HCT116 (cell line): ENCODE measurements around the gene HSPA12A. TPM values are rescaled to one million over a fixed set of nuclear protein-coding genes. Genes with fewer than 3 reads are reported as not detected.
A peak's percentile ranks its signal among the peaks of the same experiment; 100 is the strongest.

ENCODE experiments used
- ATAC-seq: fragments of 200-7000 bp; cut with Tn5 transposase; 2 replicates; pipeline ENCODE4 v1.9.1; 2020; ENCODE audit warnings: mild to moderate bottlenecking, moderate library complexity
- BruUV-seq: library from RNA; stranded (reverse); fragments of 400-500 nt; replicated peaks from 2 replicates; lab custom pipeline; 2021; lab: Mats Ljungman, UMichigan
- CTCF ChIA-PET: fragments of 300-600 bp; sonication (Branson Sonifier 250); formaldehyde crosslinking; loops from one replicate; lab custom pipeline; 2021; ENCODE audit warnings: antibody characterized with exemption; lab: Charles Lee
- POLR2A ChIA-PET: fragments of 300-600, 350-600 bp; sonication (Branson Sonifier 250); formaldehyde crosslinking; loops from one replicate; lab custom pipeline; 2021; ENCODE audit warnings: antibody characterized with exemption; lab: Charles Lee
- RAD21 ChIA-PET, 2 experiments: fragments of 300-600 bp; sonication (Branson Sonifier 250); formaldehyde crosslinking; loops; one replicate each; lab custom pipeline; 2023; ENCODE audit warnings: low total read pairs in 2 of 2; ENCODE audit not compliant: uncharacterized antibody in 2 of 2, unreplicated experiment in 2 of 2, low non-redundant PET in 1 of 2; lab: Charles Lee
- DNase-seq: peaks from one replicate; pipeline ENCODE4 v3.0.0-alpha.2; 2010; ENCODE audit warnings: low read depth, low spot score
- H2AFZ ChIP-seq: fragments of 200-600 bp; shearing (Covaris generic), sonication (generic); 2 replicates; pipeline ENCODE4 v1.6.1; 2017; ENCODE audit warnings: low read depth, mixed run types, mixed read lengths, antibody characterized with exemption, low read length; ENCODE audit not compliant: poor library complexity, severe bottlenecking
- H3K27ac ChIP-seq: 2 replicates; pipeline ENCODE4 v1.5.1; 2012; ENCODE audit warnings: low read depth, low read length
- H3K27me3 ChIP-seq: fragments of 200-600 bp; sonication (generic); 2 replicates; pipeline ENCODE4 v1.6.1; 2016; ENCODE audit warnings: mixed run types, low read length, mixed read lengths; ENCODE audit not compliant: insufficient read depth
- H3K36me3 ChIP-seq, 2 experiments: fragments of 200-500 bp in 1 of 2; fragments of 200-600 bp in 1 of 2; sonication (Bioruptor generic) in 1 of 2; sonication (generic) in 1 of 2; 2 replicates each; pipeline versions ENCODE4 v1.5.1 to v1.6.1; 2014 to 2016; ENCODE audit warnings: low read length in 2 of 2, inconsistent platforms in 1 of 2, mixed read lengths in 1 of 2, mixed run types in 1 of 2; ENCODE audit not compliant: insufficient read depth in 2 of 2, control insufficient read depth in 1 of 2
- H3K4me1 ChIP-seq, 2 experiments: fragments of 200-600 bp in 1 of 2; sonication (generic) in 1 of 2; 2 replicates each; pipeline versions ENCODE4 v1.5.1 to v1.6.1; 2012 to 2017; ENCODE audit warnings: low read length in 2 of 2, inconsistent platforms in 1 of 2, mild to moderate bottlenecking in 1 of 2, mixed read lengths in 1 of 2, mixed run types in 1 of 2, moderate library complexity in 1 of 2; ENCODE audit not compliant: insufficient read depth in 2 of 2, control insufficient read depth in 1 of 2
- H3K4me2 ChIP-seq: fragments of 200-600 bp; sonication (generic); 2 replicates; pipeline ENCODE4 v1.6.1; 2017; ENCODE audit warnings: mixed run types, low read length, mixed read lengths
- H3K4me3 ChIP-seq, 2 experiments: fragments of 200-600 bp in 1 of 2; sonication (generic) in 1 of 2; replicated peaks in 1 of 2; 2 replicates each; pipeline ENCODE4 v1.5.1; 2011 to 2016; ENCODE audit warnings: low read length in 2 of 2, control low read depth in 1 of 2, low read depth in 1 of 2, mild to moderate bottlenecking in 1 of 2, mixed read lengths in 1 of 2, mixed run types in 1 of 2
- H3K79me2 ChIP-seq: fragments of 200-600 bp; sonication (generic); 2 replicates; pipeline ENCODE4 v1.6.1; 2017; ENCODE audit warnings: mild to moderate bottlenecking, mixed run types, low read length, moderate library complexity, mixed read lengths; ENCODE audit not compliant: insufficient read depth
- H3K9ac ChIP-seq: fragments of 200-600 bp; sonication (generic); 2 replicates; pipeline ENCODE4 v1.6.1; 2016; ENCODE audit warnings: low read length, mixed read lengths
- H3K9me2 ChIP-seq: fragments of 200-600 bp; sonication (generic), shearing (Covaris generic); 2 replicates; pipeline ENCODE4 v1.6.1; 2017; ENCODE audit warnings: mixed run types, mild to moderate bottlenecking, moderate library complexity; ENCODE audit not compliant: insufficient read depth
- H3K9me3 ChIP-seq, 2 experiments: fragments of 200-500 bp in 1 of 2; fragments of 200-600 bp in 1 of 2; sonication (Bioruptor generic) in 1 of 2; sonication (generic) in 1 of 2; 2 replicates each; pipeline ENCODE4 v1.6.1; 2014 to 2017; ENCODE audit warnings: low read length in 2 of 2, mixed read lengths in 2 of 2, inconsistent platforms in 1 of 2, low read depth in 1 of 2, mild to moderate bottlenecking in 1 of 2, mixed run types in 1 of 2, moderate library complexity in 1 of 2; ENCODE audit not compliant: control insufficient read depth in 1 of 2, insufficient read depth in 1 of 2
- H4K20me1 ChIP-seq: fragments of 200-600 bp; sonication (generic), shearing (Covaris generic); 2 replicates; pipeline ENCODE4 v1.6.1; 2017; ENCODE audit warnings: mixed run types, mild to moderate bottlenecking, moderate library complexity; ENCODE audit not compliant: insufficient read depth
- EZH2 ChIP-seq: fragments of 200-600 bp; sonication (generic); IDR thresholded peaks from 2 replicates; pipeline ENCODE4 v1.6.1; 2017; ENCODE audit warnings: antibody characterized with exemption, mixed run types
- EZH2phosphoT487 ChIP-seq: fragments of 200-600 bp; IDR thresholded peaks from 2 replicates; pipeline ENCODE4 v1.6.1; 2018; ENCODE audit warnings: antibody characterized with exemption, borderline replicate concordance
- JUND ChIP-seq: IDR thresholded peaks from 2 replicates; pipeline ENCODE4 v1.6.1; 2012
- POLR2A ChIP-seq: IDR thresholded peaks from 2 replicates; pipeline ENCODE4 v1.7.0; 2011; ENCODE audit warnings: borderline replicate concordance; ENCODE audit not compliant: insufficient read depth, insufficient read length; ENCODE audit errors: extremely low read depth
- SIN3A ChIP-seq: IDR thresholded peaks from 2 replicates; pipeline ENCODE4 v1.6.1; 2012; ENCODE audit warnings: low read depth
- SRF ChIP-seq: IDR thresholded peaks from 2 replicates; pipeline ENCODE4 v1.6.1; 2012; ENCODE audit warnings: low read depth
- YY1 ChIP-seq: IDR thresholded peaks from 2 replicates; pipeline ENCODE4 v1.6.1; 2011; ENCODE audit warnings: low read length, low read depth, moderate library complexity, mild to moderate bottlenecking; ENCODE audit not compliant: insufficient replicate concordance; ENCODE audit errors: extremely low read depth
- intact Hi-C: fragments of 100-400 bp; cut with micrococcal nuclease; formaldehyde crosslinking; loops from 2 replicates; pipeline ENCODE4 v1.10.0; 2022
- total RNA-seq: library from RNA; stranded (reverse); gene quantifications from one replicate; pipeline ENCODE4 v1.2.1, GENCODE V29; 2021; ENCODE audit not compliant: unreplicated experiment
- TF ChIP-seq, protein P1 (sequence below), 3 experiments: fragments of 200-600 bp in 1 of 3; sonication (generic) in 1 of 3; IDR thresholded peaks in 2 of 3; conservative IDR thresholded peaks in 1 of 3; 2 replicates each; pipeline ENCODE4 v1.5.1; 2012 to 2017; ENCODE audit warnings: low read depth in 2 of 3, low read length in 2 of 3, antibody characterized with exemption in 1 of 3, borderline replicate concordance in 1 of 3, control low read depth in 1 of 3, mild to moderate bottlenecking in 1 of 3, mixed read lengths in 1 of 3, mixed run types in 1 of 3, moderate library complexity in 1 of 3; ENCODE audit not compliant: insufficient read depth in 1 of 3

HSPA12A gene
- total RNA-seq, 1 experiment from 2014 or later = 19.8 TPM

DNA sequence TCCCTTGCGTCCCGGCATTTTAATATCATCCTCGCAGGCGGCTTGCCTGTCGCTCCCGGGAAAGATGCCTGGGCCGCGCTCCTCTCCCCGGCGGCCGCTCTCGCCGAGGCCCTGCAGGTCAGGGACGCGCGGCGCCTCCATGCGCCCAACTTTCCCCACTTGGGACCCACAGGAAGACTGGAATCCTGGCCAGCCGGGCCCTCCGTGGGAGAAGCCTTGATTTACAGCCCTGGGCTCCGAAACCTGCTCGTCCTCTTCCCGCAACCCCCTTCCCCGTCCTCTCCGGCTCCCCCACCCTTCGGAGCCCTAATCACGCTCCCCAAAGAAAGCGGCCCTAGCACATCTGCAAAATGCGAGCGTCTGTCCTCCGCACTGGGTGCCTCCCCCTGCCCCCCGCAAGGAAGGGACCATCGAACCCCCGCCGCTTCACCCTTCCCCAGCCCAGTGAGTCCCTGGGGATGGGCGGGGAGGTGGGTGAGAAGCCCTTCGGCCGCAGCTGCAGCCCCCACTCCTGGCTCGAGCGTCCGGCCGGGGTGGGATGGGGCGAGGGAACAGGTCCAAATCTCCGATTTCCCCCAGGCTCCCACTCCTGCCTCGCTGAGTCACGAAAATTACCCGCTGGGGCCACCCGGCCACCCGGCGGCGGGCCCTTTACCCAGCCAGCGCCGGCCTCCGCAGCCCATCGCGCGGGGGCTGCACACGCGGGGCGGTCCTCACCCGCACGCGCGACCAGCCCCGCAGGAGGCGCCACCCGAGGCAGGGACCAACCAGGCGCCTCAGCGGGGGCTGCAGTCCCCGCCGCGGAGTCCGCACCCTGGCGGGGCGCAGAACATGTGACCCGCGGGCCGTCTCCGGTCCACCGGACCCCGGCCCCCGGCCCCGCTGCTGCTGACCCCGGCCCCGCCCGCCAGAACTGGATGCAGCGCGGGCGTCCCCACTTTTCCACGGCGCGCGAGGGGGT lies 695 bp downstream of the HSPA12A start:
- Histone ChIP-seq H3K4me1 (peaks cover 6 to 18% of the 10 kb centered on the region in 2 experiments; a peak in 3 of 4 replicates), H3K4me2 (peak overlapping the region; percentile 88), H3K27me3 (no peaks in the 10 kb centered on the region), H3K36me3 (no peaks in the 10 kb centered on the region), H3K79me2 (peaks cover 17% of the 10 kb centered on the region; the same call in 1 of the 2 replicates), H3K4me3 (peak overlapping the region; percentile 57 to 78), H2AFZ (no peak overlapping the region), H3K27ac (peak overlapping the region; percentile 50; the same call in 1 of the 2 replicates), H3K9me2 (no peaks in the 10 kb centered on the region), H3K9me3 (no peaks in the 10 kb centered on the region), H4K20me1 (no peaks in the 10 kb centered on the region), H3K9ac (peak overlapping the region; percentile 76)
- intact Hi-C loops = no loop called here
- TF ChIP-seq, protein P1, sequence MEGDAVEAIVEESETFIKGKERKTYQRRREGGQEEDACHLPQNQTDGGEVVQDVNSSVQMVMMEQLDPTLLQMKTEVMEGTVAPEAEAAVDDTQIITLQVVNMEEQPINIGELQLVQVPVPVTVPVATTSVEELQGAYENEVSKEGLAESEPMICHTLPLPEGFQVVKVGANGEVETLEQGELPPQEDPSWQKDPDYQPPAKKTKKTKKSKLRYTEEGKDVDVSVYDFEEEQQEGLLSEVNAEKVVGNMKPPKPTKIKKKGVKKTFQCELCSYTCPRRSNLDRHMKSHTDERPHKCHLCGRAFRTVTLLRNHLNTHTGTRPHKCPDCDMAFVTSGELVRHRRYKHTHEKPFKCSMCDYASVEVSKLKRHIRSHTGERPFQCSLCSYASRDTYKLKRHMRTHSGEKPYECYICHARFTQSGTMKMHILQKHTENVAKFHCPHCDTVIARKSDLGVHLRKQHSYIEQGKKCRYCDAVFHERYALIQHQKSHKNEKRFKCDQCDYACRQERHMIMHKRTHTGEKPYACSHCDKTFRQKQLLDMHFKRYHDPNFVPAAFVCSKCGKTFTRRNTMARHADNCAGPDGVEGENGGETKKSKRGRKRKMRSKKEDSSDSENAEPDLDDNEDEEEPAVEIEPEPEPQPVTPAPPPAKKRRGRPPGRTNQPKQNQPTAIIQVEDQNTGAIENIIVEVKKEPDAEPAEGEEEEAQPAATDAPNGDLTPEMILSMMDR (IDR thresholded peaks at IDR 0.05 in 2 of 3, conservative IDR thresholded peaks at IDR 0.05 in 1 of 3; ENCODE audit: borderline replicate concordance in 1 of 3, insufficient read depth in 1 of 3, low read depth in 2 of 3, low read length in 2 of 3) = 0 out of 6 replicates have a peak, but pooled peaks of 1 of the 3 experiments have one; percentile 4
- no peak for TF ChIP-seq EZH2phosphoT487
- POLR2A ChIA-PET = interaction anchor here (1.0 to 1.2 kb wide), 2 partner anchors 7 to 23 kb away, joined by 3 read pairs; no protein-coding TSS in a partner anchor
- CTCF ChIA-PET = interaction anchor here (1.2 to 1.7 kb wide), 3 partner anchors 11 to 114 kb away, joined by 3 to 7 read pairs (median 4); no protein-coding TSS in a partner anchor
- RAD21 ChIA-PET = no interaction called here
- ATAC-seq (peak; percentile 30), DNase-seq (no peak)
- no TSS peak for BruUV-seq

DNA sequence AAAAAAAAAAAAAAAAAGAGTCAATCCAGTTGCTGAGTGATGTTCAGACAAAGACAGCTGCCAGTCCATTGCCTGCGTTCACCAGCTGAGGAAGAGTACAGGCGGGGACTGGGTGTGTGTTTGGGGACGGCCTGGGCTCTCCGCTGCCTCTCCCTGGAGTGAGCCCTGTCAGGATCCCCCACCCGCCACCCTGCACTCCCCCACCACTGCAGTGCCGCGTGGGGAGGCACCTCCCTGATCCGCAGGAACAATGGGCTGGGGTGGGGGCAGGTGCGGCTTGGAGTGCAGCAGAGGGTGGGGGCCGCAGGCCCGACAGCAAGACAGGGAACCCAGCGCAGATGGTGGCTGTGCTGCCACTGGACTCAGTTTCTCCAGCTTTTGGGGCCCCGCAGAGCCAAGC lies 1.4 kb downstream of the HSPA12A start:
- Histone ChIP-seq H2AFZ (no peak overlapping the region), H3K4me3 (peak overlapping the region in 1 of 2 experiments; percentile 57; a peak in 2 of 4 replicates), H3K9me2 (no peaks in the 10 kb centered on the region), H3K27ac (no peak overlapping the region), H3K27me3 (no peaks in the 10 kb centered on the region), H3K9ac (no peak overlapping the region), H4K20me1 (no peaks in the 10 kb centered on the region), H3K36me3 (no peaks in the 10 kb centered on the region), H3K79me2 (peaks cover 23% of the 10 kb centered on the region), H3K4me1 (peaks cover 6 to 18% of the 10 kb centered on the region in 2 experiments; a peak in 3 of 4 replicates), H3K9me3 (no peaks in the 10 kb centered on the region), H3K4me2 (peak overlapping the region; percentile 88)
- TF ChIP-seq EZH2 (no peak), POLR2A (no peak), JUND (no peak), SRF (no peak), YY1 (no peak), SIN3A (no peak)
- no peak for ATAC-seq
- POLR2A ChIA-PET = no interaction called here
- no TSS peak for BruUV-seq
- RAD21 ChIA-PET = no interaction called here
- DNase-seq = no peak
- CTCF ChIA-PET = no interaction called here
- intact Hi-C loops = no loop called here
